ENCODE results near the gene OR10A2.
"Not testable (repeated sequence)": the region's sequence is repeated elsewhere in the genome, so short reads cannot be mapped to it uniquely, and the experiment has no call there.

Gene OR10A2

GRCh38 chr11:6876325-6876724 lies 13.5 kb downstream of the OR10A2 start, which contains the start of gene OR10A4:
Gene OR10A4, plus strand, starts transcription at chr11:6876625. Its CDS starts 23 bp downstream, at chr11:6876648.
- no peak for DNase-seq (ENCODE audit: low spot score)
- TF ChIP-seq, protein P1, sequence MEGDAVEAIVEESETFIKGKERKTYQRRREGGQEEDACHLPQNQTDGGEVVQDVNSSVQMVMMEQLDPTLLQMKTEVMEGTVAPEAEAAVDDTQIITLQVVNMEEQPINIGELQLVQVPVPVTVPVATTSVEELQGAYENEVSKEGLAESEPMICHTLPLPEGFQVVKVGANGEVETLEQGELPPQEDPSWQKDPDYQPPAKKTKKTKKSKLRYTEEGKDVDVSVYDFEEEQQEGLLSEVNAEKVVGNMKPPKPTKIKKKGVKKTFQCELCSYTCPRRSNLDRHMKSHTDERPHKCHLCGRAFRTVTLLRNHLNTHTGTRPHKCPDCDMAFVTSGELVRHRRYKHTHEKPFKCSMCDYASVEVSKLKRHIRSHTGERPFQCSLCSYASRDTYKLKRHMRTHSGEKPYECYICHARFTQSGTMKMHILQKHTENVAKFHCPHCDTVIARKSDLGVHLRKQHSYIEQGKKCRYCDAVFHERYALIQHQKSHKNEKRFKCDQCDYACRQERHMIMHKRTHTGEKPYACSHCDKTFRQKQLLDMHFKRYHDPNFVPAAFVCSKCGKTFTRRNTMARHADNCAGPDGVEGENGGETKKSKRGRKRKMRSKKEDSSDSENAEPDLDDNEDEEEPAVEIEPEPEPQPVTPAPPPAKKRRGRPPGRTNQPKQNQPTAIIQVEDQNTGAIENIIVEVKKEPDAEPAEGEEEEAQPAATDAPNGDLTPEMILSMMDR (IDR thresholded peaks at IDR 0.05; ENCODE audit: borderline replicate concordance, control extremely low read depth, extremely low read depth, insufficient read depth, missing control alignments) = no peak
- in situ Hi-C loops (cut with MboI; ENCODE audit: low sequenced_read_pairs, unreplicated experiment) = no loop called here

- no peak for DNase-seq (ENCODE audit: low spot score)
- in situ Hi-C loops (cut with MboI; ENCODE audit: low sequenced_read_pairs, unreplicated experiment) = no loop called here
- TF ChIP-seq, protein P1 (IDR thresholded peaks at IDR 0.05; ENCODE audit: borderline replicate concordance, control extremely low read depth, extremely low read depth, insufficient read depth, missing control alignments) = no peak
Measured at GRCh38 chr11:6876914-6877313, 14.1 kb downstream of the OR10A2 start.

DNA sequence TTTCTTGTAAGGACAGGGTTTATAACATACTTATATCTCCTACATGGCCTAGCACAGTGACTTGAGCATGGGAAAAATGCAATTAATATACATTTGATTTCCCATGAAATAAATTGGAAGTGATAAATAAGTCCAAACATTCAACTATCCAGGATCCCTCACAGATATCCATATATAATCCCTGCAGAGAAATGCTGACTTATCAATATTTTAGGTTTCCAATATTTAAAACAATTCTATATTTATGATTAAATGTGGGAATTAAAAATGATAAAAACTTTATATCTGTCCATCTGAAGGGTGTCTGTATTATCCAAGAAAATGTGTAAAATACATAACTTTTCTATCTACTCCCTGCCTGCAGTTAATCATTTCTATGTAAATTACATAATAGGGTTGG lies 19.9 kb downstream of the OR10A2 start:
- no peak for DNase-seq (ENCODE audit: low spot score)
- in situ Hi-C loops (cut with MboI; ENCODE audit: low sequenced_read_pairs, unreplicated experiment) = no loop called here
- TF ChIP-seq, protein P1 (IDR thresholded peaks at IDR 0.05; ENCODE audit: borderline replicate concordance, control extremely low read depth, extremely low read depth, insufficient read depth, missing control alignments) = no peak

GRCh38 chr11:6887711-6888110 lies 24.9 kb downstream of the OR10A2 start:
- DNase-seq (ENCODE audit: low spot score); in situ Hi-C loops (cut with MboI; ENCODE audit: low sequenced_read_pairs, unreplicated experiment): not testable (repeated sequence)

GRCh38 chr11:6888830-6889229 lies 26.0 kb downstream of the OR10A2 start:
- TF ChIP-seq, protein P1 (IDR thresholded peaks at IDR 0.05; ENCODE audit: borderline replicate concordance, control extremely low read depth, extremely low read depth, insufficient read depth, missing control alignments) = no peak
- DNase-seq (ENCODE audit: low spot score) = no peak
- in situ Hi-C loops (cut with MboI; ENCODE audit: low sequenced_read_pairs, unreplicated experiment) = no loop called here

GRCh38 chr11:6889835-6890234 lies 27.0 kb downstream of the OR10A2 start:
- TF ChIP-seq, protein P1 (IDR thresholded peaks at IDR 0.05; ENCODE audit: borderline replicate concordance, control extremely low read depth, extremely low read depth, insufficient read depth, missing control alignments) = no peak
- no peak for DNase-seq (ENCODE audit: low spot score)

DNA sequence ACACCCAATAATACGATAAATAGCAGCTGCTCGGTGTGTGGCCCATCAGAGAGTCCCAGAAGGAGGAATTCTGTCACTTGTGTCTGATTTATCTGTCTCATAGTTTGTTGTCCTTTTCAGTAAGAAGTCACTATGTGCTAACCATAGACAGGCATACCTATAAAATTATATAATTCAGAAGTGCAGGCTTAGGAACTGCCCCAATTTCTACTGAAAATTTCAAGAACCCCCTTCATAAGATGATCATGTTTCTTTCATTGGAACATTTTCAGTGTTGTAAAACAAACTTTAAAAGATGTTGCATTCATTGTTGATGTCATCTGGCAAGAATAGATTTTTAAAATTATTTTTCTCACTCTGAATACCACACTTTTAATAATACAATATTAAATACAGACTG lies 29.5 kb downstream of the OR10A2 start, which contains the start of gene OR2D2:
Gene OR2D2, minus strand, starts transcription at position 101 of the 400 bp plus-strand sequence. Its CDS starts 0 bp downstream, at position 101.
- TF ChIP-seq, protein P1 (IDR thresholded peaks at IDR 0.05; ENCODE audit: borderline replicate concordance, control extremely low read depth, extremely low read depth, insufficient read depth, missing control alignments) = no peak
- in situ Hi-C loops (cut with MboI; ENCODE audit: low sequenced_read_pairs, unreplicated experiment) = no loop called here
- DNase-seq (ENCODE audit: low spot score) = no peak

More at GRCh38 chr11:6889835-6890234, 27.0 kb downstream of the OR10A2 start:
- in situ Hi-C loops (cut with MboI; ENCODE audit: low sequenced_read_pairs, unreplicated experiment) = no loop called here
